GM19099 (cell line): ENCODE results near the gene ODAD4.

Experiments
- POLR2A ChIP-seq: IDR thresholded peaks from 3 replicates; pipeline ENCODE4 v1.6.1; 2011; ENCODE audit warnings: low read depth; ENCODE audit not compliant: insufficient read length; ENCODE audit errors: extremely low read depth

Gene ODAD4

DNA sequence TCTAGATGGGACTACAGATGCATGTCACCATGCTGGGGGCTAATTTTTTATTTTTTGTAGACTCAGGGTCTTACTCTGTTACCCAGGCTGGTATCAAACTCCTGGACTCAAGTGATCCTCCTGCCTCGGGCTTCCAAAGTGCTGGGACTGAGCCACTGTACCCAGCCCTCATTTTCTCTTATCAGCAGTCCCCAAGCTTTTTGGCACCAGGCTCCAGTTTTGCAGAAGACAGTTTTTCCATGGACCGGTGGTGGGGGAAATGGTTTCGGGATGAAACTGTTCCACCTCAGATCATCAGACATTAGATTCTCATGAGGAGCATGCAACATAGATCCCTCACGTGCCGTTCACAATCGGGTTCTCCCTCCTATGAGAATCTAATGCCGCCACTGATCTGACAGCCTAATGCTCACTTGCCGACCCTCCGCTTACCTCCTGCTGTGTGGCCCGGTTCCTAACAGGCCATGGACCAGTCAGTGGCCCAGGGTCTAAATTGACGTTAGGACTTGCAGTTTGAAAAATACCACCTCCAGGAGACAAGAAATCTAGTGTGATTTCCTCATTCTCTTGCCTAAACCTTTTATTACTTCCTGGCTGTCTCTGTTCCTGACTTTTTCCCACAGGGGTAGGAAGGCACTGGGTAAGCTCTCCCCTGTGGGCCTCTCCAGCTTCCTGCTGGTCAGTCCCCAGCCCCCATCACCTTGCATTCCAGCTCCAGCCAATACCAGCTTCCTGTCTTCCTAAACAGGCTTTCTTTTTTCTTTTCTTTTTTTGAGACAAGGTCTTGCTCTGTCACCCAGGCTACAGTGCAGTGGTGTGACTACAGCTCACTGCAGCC lies 26.8 kb downstream of the ODAD4 start:
- no peak for TF ChIP-seq POLR2A

DNA sequence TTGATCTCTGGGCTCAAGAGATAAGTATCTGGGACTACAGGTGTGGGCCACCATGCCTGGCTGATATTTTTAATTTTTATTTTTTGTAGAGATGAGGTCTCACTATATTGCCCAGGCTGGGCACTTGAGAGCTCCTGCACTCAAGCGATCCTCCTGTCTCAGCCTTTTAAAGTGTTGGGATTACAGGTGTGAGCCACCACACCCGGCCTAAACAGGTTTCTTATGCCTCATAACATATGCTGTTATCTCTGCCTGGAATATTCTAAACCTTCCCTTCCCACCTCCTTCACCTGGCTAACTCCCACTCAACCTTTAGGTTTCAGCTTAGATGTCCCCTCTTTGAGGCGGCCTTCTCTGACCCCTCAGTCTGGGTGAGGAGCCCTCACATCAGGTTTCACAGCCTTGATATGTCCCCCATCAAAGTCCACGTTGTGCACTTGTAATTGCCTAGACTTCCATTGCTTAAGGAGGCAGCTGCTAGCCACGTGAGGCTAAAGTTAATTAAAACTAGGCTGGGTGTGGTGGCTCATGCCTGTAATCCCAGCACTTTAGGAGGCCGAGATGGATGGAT lies 27.5 kb downstream of the ODAD4 start:
- no peak for TF ChIP-seq POLR2A

DNA sequence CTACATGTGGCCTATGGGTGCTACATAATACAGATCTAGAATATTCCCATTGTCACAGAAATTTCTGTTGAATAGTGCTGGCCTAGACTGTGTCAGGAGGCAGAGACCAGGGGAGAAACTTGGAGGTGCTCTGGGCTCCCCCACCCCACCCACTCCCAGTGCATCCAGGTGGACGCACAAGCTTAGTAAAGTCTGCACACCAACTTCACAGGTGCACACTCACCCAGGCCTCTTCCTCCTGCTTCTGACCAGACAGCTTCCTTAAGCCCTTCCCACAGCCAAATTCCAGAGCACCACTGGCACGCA lies 28.6 kb downstream of the ODAD4 start:
- no peak for TF ChIP-seq POLR2A

DNA sequence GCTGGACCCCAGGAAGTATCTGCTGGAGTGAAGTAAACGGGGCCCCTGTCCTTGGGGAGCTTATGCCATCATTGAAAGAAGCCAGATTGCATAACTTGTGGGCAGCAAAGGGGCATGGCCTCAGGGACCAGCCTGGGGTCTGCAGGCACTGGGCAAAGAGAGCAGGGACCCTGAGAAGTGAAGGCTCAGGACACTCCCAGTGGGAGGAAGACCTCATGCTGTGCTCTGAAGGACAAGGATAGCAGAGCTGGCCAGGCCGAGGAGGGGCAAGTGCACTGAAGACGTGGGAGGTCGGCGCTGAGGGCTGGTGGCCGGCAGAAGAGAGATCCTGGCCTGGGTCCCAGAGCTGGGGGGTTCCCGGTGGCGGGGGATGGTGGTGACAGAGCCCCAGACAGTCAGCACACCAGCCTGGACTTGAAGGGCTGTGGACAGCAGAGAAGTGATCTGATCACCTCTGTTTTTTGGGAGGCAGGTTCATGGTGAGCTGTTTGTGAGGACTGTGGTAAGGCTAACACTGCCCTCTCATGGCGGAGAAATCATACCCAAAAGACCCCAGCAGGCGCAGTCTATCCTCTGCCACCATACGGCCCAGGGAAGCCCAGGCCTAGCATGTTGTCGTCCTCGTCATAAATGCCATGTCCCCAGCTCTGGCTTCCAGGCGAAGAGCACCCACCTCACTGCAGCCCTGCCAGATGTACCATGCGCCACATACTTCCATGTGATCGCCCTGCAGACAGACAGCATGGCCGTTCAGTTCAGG lies 29.1 kb downstream of the ODAD4 start:
- TF ChIP-seq POLR2A, result no peak

DNA sequence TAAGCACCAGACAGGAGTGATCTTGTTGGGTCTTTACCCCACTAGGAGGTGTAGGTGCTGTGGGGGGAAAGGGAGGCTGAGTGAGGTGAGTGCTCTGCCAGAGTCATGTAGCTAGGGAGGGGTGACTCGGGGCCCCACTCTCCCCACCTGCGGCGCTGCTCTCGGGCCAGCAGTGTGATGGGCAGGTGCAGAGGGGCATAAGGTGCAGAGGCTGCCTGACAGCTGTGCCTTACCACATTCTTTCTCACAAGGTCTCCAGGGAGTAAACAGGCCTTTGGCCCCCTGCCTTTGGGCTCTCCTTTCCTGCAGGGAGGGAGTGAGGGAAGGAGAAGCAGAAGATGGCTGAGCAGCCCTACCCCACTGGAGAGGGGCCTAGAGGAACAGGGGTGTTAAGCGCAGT lies 31.7 kb downstream of the ODAD4 start:
- TF ChIP-seq POLR2A, result no peak

DNA sequence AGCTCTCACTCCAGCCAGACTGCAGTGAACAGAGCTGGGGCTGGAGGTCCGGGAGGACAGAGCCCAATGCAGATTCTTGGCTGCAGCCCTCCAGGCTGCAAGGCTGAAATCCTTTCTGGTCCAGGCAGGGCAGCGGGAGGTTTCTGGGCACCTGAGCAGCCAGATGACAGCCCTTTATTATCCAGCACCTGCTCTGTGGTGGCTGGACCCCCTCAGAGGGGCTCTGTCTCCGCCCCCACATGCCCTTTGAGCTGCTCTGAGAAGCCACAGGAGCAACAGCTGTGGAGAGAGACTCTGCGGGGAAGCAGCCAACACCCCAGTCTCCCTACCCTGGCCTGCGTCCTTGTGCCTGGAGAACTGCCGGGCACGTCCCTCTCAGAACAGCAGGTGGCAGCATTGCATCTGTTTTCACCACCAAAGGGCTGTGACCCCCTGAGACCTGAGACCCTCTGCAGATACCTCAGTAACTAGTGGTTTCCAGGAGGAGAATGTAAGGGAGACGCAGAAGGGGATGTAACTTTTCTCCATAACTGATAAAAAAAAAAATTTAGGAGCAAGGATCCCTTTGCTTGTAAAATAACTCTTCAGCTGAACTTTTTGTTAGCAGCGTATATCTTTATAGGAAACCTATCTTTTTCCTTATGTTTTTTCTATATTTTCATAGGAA lies 32.5 kb downstream of the ODAD4 start:
- no peak for TF ChIP-seq POLR2A

DNA sequence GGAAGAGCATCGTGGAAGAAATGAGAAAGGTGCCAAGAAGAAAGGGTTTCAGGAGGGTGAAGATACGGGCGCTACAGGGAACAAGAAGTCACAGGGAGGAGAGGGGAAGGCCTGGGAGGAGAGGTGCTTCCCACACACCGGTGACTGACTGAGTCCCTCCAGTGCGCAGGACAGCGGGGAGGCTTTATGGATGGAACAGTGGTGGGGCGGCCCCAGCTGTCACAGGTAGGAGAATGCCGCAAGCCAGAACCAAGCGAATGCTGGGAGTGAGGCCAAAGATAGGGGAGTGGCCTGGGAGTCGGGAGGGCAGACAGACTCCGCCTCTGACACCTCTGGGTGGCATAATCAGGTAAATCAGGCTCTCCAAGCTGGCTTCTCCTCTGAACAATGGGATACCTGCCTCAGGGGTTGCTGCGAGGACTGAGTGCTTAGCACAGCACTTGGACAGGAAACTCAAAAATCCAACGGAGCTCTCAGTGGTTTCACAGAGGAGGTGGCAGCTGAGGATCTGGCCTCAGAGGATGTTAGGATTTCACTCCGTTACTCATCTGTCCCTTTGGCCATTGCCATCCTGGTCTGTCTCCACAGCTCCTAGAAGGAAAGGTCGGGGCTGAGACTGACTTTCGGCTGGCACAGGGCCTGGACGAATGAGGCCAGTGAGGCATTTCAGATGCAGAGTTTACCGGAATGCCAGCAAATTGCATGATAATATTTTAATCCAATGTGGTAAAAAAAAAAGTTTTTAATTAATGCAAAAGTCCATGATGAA lies 35.5 kb downstream of the ODAD4 start:
- no peak for TF ChIP-seq POLR2A

DNA sequence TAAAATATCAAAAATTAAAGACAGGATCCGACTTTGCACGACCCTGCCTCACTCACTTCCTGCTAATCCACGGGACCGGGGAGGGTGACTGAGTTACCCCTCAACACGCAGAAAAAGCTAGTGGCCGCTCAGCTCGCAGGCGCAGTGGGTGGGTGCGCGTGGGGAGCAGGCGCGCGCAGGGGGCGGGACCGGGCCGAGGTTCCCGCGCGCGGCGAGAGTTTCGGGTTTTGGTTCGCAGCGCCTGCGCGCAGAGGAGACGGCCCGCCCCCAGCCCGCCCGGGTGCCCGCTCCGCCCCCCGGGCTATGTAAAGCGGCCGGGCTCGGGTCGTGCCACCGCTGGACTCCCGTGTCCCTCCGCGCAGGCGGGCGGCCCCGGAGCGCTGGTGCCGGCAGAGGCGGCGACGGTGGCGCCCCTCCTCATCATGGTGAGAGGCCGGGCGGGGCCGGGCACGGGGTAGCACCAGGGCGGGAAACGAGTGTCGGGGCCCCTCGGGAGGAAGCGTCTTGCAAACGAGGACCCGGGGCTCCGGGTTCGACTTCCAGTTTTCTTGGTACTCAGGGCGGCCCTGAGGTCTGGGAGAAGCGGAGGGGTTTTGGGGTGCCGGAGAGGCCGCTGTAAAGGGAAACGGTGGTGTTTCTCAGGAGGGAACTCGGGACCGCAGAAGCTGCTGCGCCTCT lies 36.2 kb downstream of the ODAD4 start, which contains the start of gene CNP:
TSS of gene CNP (plus strand) at position 333 of the 678 bp plus-strand sequence. CDS start at position 423, 90 bp downstream.
- peak; percentile 91 for TF ChIP-seq POLR2A

DNA sequence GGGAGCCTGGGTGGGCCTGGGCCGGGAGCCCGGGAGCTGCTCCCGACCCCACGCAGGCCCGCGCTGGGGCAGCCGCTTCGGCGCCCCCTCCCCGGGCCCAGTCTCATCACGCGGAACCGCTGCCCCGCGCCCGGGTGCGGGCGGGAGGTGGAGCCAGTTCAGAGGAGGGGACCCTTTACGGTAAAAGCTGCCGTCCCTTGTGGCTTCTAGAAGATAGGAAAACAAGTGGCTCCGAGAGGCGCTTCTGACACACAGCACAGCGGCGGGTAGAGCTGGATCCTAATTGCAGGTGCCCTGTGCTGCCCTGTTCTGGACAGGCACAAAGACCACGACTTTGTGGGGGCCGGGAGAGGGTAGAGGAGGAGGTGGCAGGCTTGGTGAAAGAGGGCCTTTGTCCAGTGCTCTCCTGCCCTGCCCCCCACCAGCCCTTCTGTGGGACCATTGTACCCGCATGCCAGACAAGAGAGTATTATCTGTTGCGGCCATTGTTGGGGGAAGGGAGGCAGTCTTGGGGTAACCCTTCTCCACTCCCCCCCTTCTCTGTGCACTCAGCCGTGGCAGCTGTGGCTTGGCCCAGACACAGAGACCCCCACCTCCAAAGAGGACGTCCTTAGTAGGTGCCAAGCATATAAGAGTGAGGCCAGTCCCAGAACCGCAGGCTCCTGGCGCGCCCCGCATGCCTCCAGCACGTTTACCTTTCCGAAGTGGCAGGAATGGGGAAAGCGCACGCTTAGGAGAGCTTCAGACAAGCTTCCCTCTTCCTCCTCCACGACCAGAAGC lies 36.9 kb downstream of the ODAD4 start:
- no peak for TF ChIP-seq POLR2A

DNA sequence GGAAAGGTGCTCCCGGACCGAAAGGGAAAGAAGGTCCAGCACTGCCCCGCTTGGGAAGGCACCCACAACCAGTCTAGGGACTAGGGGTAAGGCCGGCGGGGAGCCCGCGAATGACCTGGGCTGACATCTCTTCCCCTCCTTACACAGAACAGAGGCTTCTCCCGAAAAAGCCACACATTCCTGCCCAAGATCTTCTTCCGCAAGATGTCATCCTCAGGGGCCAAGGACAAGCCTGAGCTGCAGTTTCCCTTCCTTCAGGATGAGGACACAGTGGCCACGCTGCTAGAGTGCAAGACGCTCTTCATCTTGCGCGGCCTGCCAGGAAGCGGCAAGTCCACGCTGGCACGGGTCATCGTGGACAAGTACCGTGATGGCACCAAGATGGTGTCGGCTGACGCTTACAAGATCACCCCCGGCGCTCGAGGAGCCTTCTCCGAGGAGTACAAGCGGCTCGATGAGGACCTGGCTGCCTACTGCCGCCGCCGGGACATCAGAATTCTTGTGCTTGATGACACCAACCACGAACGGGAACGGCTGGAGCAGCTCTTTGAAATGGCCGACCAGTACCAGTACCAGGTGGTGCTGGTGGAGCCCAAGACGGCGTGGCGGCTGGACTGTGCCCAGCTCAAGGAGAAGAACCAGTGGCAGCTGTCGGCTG lies 37.6 kb downstream of the ODAD4 start:
- no peak for TF ChIP-seq POLR2A

DNA sequence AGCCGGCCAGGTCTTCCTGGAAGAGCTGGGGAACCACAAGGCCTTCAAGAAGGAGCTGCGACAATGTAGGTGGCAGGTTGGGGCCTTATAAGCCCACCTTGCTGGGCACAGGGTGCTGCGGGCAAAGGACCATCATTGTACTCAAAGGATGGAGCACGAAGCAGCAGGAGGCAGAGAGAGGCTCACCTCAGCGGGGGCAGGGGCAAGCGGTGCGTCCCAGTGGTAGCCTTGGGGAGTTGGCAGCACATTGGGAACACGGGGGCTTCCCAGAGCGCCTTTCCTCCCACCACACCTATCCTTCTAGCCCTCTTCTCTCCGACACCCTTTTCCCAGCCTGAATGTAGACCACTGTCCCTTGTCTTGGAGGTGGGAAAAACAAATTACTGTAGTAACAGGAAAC lies 38.3 kb downstream of the ODAD4 start:
- TF ChIP-seq POLR2A, result no peak

DNA sequence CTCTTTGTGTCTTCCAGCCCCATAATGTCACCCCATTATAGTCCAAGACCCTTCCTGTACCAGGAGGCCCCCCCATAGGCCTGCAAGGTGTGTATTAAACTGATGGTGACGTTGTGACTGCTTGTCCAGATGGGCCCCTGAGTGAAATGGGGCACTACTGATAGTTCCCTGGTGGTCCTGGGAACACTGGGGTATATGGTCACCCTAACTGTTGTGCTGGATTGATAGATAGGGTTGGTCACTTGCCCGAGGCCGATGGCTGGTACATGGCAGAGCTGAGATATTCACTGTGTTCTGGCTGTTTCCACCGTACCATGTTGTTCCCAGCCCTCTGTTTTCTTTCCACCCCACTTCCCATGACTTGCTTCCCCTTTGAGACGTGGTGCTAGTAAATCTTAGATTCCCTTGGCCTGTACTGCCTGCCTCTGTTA lies 40.5 kb downstream of the ODAD4 start:
- no peak for TF ChIP-seq POLR2A

DNA sequence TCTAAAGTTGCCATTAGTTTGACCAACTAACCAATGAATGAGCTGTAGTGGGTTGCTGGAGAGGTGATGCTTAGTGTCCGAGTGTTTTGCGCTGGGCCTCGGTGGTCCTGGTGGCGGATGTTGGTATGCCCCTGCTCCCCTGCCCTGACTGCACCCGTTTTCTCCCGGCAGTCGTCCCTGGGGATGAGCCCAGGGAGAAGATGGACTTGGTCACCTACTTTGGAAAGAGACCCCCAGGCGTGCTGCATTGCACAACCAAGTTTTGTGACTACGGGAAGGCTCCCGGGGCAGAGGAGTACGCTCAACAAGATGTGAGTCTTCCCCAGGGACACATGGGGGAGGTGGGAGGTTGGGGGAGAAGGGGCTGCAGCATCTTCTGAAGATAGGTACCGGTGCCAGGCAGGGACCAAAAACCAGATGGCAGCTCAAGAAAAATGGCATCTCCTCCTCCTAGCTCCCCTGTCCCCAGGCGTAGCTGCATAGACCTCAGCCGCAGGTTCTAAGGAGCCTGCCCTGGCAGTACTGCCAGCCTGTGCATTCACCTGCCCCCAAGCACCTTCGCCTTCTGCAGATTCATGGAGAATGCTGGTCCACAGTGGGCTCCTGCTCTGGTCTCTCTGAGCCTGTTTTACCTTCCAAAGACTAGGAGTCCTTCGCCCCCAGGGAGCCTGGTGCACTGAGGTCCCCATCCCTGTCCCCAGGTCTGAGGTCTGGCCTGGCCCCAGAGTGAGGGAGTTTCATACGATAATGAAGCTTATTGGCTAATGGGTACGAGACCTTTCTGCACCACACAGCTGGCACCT lies 41.5 kb downstream of the ODAD4 start:
- no peak for TF ChIP-seq POLR2A
